SK-N-SH (cell line): ENCODE data around the gene PEAK1. TPM values are rescaled to one million over a fixed set of nuclear protein-coding genes. Genes with fewer than 3 reads are reported as not detected.
"Not testable (repeated sequence)": the region's sequence is repeated elsewhere in the genome, so short reads cannot be mapped to it uniquely, and the experiment has no call there.

ENCODE experiments used
- CTCF ChIA-PET: fragments of 300-600, 350-600 bp; formaldehyde crosslinking; extraction: SDS; loops from one replicate; lab custom pipeline; 2021; lab: Yijun Ruan, JAX
- POLR2A ChIA-PET: fragments of 350-600 bp; sonication (Branson Sonifier 250); formaldehyde crosslinking; extraction: SDS; loops from one replicate; lab custom pipeline; 2020; ENCODE audit warnings: antibody characterized with exemption, inconsistent platforms; lab: Yijun Ruan, JAX
- DNase-seq: peaks from one replicate; pipeline ENCODE4 v3.0.0; 2012
- H2AFZ ChIP-seq: fragments of 200-600 bp; sonication (generic); 2 replicates; pipeline ENCODE4 v1.8.1; 2016; ENCODE audit warnings: antibody characterized with exemption, mild to moderate bottlenecking, low read depth
- H3F3A ChIP-seq: fragments of 200-600 bp; sonication (generic); replicated peaks from 2 replicates; pipeline ENCODE3; 2016; ENCODE audit warnings: antibody characterized with exemption, mild to moderate bottlenecking; ENCODE audit not compliant: insufficient read depth
- H3K27ac ChIP-seq, 2 experiments: fragments of 200-500 bp in 1 of 2; fragments of 200-600 bp in 1 of 2; sonication (Bioruptor generic) in 1 of 2; sonication (generic), shearing (Covaris generic) in 1 of 2; 2 replicates each; pipeline versions ENCODE4 v1.5.1 to v1.6.1; 2014 to 2016; ENCODE audit warnings: low read depth in 2 of 2, inconsistent platforms in 1 of 2, low read length in 1 of 2, mild to moderate bottlenecking in 1 of 2, mixed read lengths in 1 of 2
- H3K27me3 ChIP-seq: fragments of 200-600 bp; sonication (generic), shearing (Covaris generic); 2 replicates; pipeline ENCODE4 v1.6.1; 2016; ENCODE audit warnings: mixed run types; ENCODE audit not compliant: insufficient read depth
- H3K36me3 ChIP-seq, 2 experiments: fragments of 200-500 bp in 1 of 2; fragments of 200-600 bp in 1 of 2; sonication (Bioruptor generic) in 1 of 2; sonication (generic) in 1 of 2; replicated peaks in 1 of 2; 2 replicates each; pipeline versions ENCODE3 to v1.5.1; 2014 to 2016; ENCODE audit warnings: low read length in 1 of 2, mild to moderate bottlenecking in 1 of 2; ENCODE audit not compliant: insufficient read depth in 2 of 2, control insufficient read depth in 1 of 2
- H3K4me1 ChIP-seq, 2 experiments: fragments of 200-500 bp in 1 of 2; fragments of 200-600 bp in 1 of 2; sonication (Bioruptor generic) in 1 of 2; sonication (generic), shearing (Covaris generic) in 1 of 2; 2 replicates each; pipeline versions ENCODE4 v1.5.1 to v1.6.1; 2014 to 2016; ENCODE audit warnings: low read depth in 1 of 2, low read length in 1 of 2, mixed run types in 1 of 2; ENCODE audit not compliant: insufficient read depth in 2 of 2, control insufficient read depth in 1 of 2
- H3K4me2 ChIP-seq: fragments of 200-600 bp; sonication (generic), shearing (Covaris generic); 2 replicates; pipeline ENCODE4 v1.6.1; 2017; ENCODE audit warnings: mixed run types
- H3K4me3 ChIP-seq, 2 experiments: fragments of 200-500 bp in 1 of 2; fragments of 200-600 bp in 1 of 2; sonication (Bioruptor generic) in 1 of 2; sonication (generic), shearing (Covaris generic) in 1 of 2; 2 replicates each; pipeline versions ENCODE4 v1.5.1 to v1.8.1; 2014 to 2016; ENCODE audit warnings: low read depth in 2 of 2, inconsistent platforms in 1 of 2, low read length in 1 of 2, mild to moderate bottlenecking in 1 of 2, mixed read lengths in 1 of 2, moderate library complexity in 1 of 2
- H3K79me2 ChIP-seq: fragments of 200-600 bp; sonication (generic); 2 replicates; pipeline ENCODE4 v1.8.1; 2017; ENCODE audit warnings: mild to moderate bottlenecking; ENCODE audit not compliant: insufficient read depth
- H3K9ac ChIP-seq: fragments of 200-600 bp; sonication (generic); 2 replicates; pipeline ENCODE4 v1.6.1; 2017; ENCODE audit warnings: mixed run types
- H3K9me2 ChIP-seq: fragments of 200-600 bp; sonication (generic); 2 replicates; pipeline ENCODE4 v1.6.1; 2017; ENCODE audit warnings: mixed run types
- H3K9me3 ChIP-seq: fragments of 200-600 bp; sonication (generic); 2 replicates; pipeline ENCODE4 v1.6.1; 2017; ENCODE audit warnings: mixed run types, mild to moderate bottlenecking, moderate library complexity
- H4K20me1 ChIP-seq: fragments of 200-600 bp; sonication (generic); 2 replicates; pipeline ENCODE4 v1.6.1; 2017; ENCODE audit warnings: mild to moderate bottlenecking, mixed run types; ENCODE audit not compliant: insufficient read depth
- ELF1 ChIP-seq: IDR thresholded peaks from 2 replicates; pipeline ENCODE4 v1.4.0; 2012
- FOXJ3 ChIP-seq: sonication (generic); formaldehyde crosslinking; IDR thresholded peaks from 2 replicates; pipeline ENCODE4 v1.5.1; 2020; ENCODE audit warnings: mild to moderate bottlenecking, missing genetic modification reagents
- GABPA ChIP-seq: IDR thresholded peaks from 2 replicates; pipeline ENCODE4 v1.4.0; 2012; ENCODE audit warnings: low read depth, mild to moderate bottlenecking
- GATA2 ChIP-seq: sonication (generic); formaldehyde crosslinking; IDR thresholded peaks from 2 replicates; pipeline ENCODE4 v1.5.0; 2020; ENCODE audit warnings: mild to moderate bottlenecking, missing genetic modification reagents
- JUND ChIP-seq: IDR thresholded peaks from 2 replicates; pipeline ENCODE4 v1.4.0; 2012
- MEF2A ChIP-seq: IDR thresholded peaks from 2 replicates; pipeline ENCODE4 v1.4.0; 2012; ENCODE audit warnings: low read depth, borderline replicate concordance
- NFIC ChIP-seq: IDR thresholded peaks from 2 replicates; pipeline ENCODE4 v1.4.0; 2012; ENCODE audit warnings: borderline replicate concordance
- POLR2AphosphoS5 ChIP-seq: IDR thresholded peaks from 2 replicates; pipeline ENCODE4 v1.6.1; 2012; ENCODE audit warnings: low read depth, low read length
- RAD21 ChIP-seq: IDR thresholded peaks from 2 replicates; pipeline ENCODE4 v1.6.1; 2012; ENCODE audit warnings: mild to moderate bottlenecking, low read length
- RCOR1 ChIP-seq: fragments of 150-350 bp; IDR thresholded peaks from 2 replicates; pipeline ENCODE4 v1.6.1; 2017; ENCODE audit warnings: antibody characterized with exemption, low read length
- SIN3A ChIP-seq: IDR thresholded peaks from 2 replicates; pipeline ENCODE4 v1.6.1; 2012; ENCODE audit warnings: low read depth, mild to moderate bottlenecking, low read length, moderate library complexity, borderline replicate concordance
- SMC3 ChIP-seq: IDR thresholded peaks from 2 replicates; pipeline ENCODE4 v1.6.1; 2012; ENCODE audit warnings: low read depth, low read length, improper control_type of control experiment
- TAF1 ChIP-seq: IDR thresholded peaks from 2 replicates; pipeline ENCODE4 v1.6.1; 2012; ENCODE audit warnings: low read depth, mild to moderate bottlenecking, low read length, moderate library complexity, borderline replicate concordance
- TCF12 ChIP-seq: IDR thresholded peaks from 2 replicates; pipeline ENCODE4 v1.4.0; 2012
- TEAD4 ChIP-seq: IDR thresholded peaks from 2 replicates; pipeline ENCODE4 v1.4.0; 2012; ENCODE audit warnings: mild to moderate bottlenecking, borderline replicate concordance; ENCODE audit not compliant: insufficient read depth
- YY1 ChIP-seq: IDR thresholded peaks from 2 replicates; pipeline ENCODE4 v1.4.0; 2012; ENCODE audit warnings: low read depth, mild to moderate bottlenecking
- ZBTB33 ChIP-seq: IDR thresholded peaks from 2 replicates; pipeline ENCODE4 v1.4.0; 2012; ENCODE audit warnings: low read depth, borderline replicate concordance
- WGBS: methylation state at CpG from one replicate; pipeline ENCODE4 v1.1.6; 2017; ENCODE audit warnings: low lambda C conversion rate; 5-methylcytosine and 5-hydroxymethylcytosine counted together
- polyA plus RNA-seq, 3 experiments: library from polyadenylated mRNA; depleted of rRNA; stranded (reverse); fragments of >200 nt; gene quantifications; 2 replicates each; pipeline ENCODE4 v1.2.3, GENCODE V29; 2012
- TF ChIP-seq, protein P1 (sequence below): fragments of 150-350 bp; IDR thresholded peaks from 2 replicates; pipeline ENCODE4 v1.6.1; 2016; ENCODE audit warnings: mild to moderate bottlenecking, low read depth, low read length
- TF ChIP-seq, protein P2 (sequence below): IDR thresholded peaks from 2 replicates; pipeline ENCODE4; 2012
- TF ChIP-seq, protein P3 (sequence below): IDR thresholded peaks from 2 replicates; pipeline ENCODE4 v1.4.0; 2012; ENCODE audit warnings: low read depth, borderline replicate concordance

PEAK1 gene
- polyA plus RNA-seq, 1 of the 3 experiments (the other 2 are of a cell fraction): 9.0 TPM

DNA sequence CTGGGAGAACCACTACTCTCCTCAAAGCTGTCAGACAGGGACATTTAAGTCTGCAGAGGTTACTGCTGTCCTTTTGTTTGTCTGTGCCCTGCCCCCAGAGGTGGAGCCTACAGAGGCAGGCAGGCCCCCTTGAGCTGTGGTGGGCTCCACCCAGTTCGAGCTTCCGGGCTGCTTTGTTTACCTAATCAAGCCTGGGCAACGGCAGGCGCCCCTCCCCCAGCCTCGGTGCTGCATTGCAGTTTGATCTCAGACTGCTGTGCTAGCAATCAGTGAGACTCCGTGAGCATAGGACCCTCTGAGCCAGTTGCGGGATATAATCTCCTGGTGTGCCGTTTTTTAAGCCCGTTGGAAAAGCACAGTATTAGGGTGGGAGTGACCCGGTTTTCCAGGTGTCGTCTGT is 263.9 kb downstream of the PEAK1 start:
- POLR2A ChIA-PET, H3K4me1 ChIP-seq, H3K4me3 ChIP-seq, H3K79me2 ChIP-seq, H2AFZ ChIP-seq, H3K4me2 ChIP-seq, H3K9me2 ChIP-seq, CTCF ChIA-PET, H3K27ac ChIP-seq, H3K9ac ChIP-seq, H4K20me1 ChIP-seq, H3F3A ChIP-seq, H3K27me3 ChIP-seq, H3K9me3 ChIP-seq, DNase-seq: not testable (repeated sequence)
- H3K36me3 ChIP-seq: peaks cover 19% of the 10 kb centered on the region in 2 experiments
- 100% methylated on average over 5 of the region's 11 CpGs for WGBS

GRCh38 chr15:77148191-77148590 is 271.7 kb downstream of the PEAK1 start:
- peaks cover 0 to 8% of the 10 kb centered on the region in 2 experiments for H3K36me3 ChIP-seq
- H2AFZ ChIP-seq: no peak overlapping the region
- no peak overlapping the region for H3K4me2 ChIP-seq
- WGBS: 96% methylated on average over 2 of the region's 2 CpGs
- no peaks in the 10 kb centered on the region for H3K27me3 ChIP-seq
- H3K4me1 ChIP-seq: peaks cover 3 to 30% of the 10 kb centered on the region in 2 experiments
- H3F3A ChIP-seq: peaks cover 35% of the 10 kb centered on the region
- no peaks in the 10 kb centered on the region for H3K9me3 ChIP-seq
- H3K9me2 ChIP-seq: no peaks in the 10 kb centered on the region
- no peaks in the 10 kb centered on the region for H4K20me1 ChIP-seq
- H3K27ac ChIP-seq: peak overlapping the region in 1 of 2 experiments; percentile 22; a peak in 1 of 4 replicates
- no peaks in the 10 kb centered on the region for H3K79me2 ChIP-seq
- ChIA-PET CTCF (interaction anchor here (0.6 to 2.7 kb wide), 4 partner anchors 16 to 184 kb away, joined by 3 to 7 read pairs (median 4); no protein-coding TSS in a partner anchor), POLR2A (no interaction called here)
- TF ChIP-seq TCF12 (no peak), POLR2AphosphoS5 (no peak), SIN3A (no peak), GATA2 (CRISPR knock-in tag) (no peak), RAD21 (no peak), SMC3 (no peak), MEF2A (no peak), RCOR1 (no peak), ELF1 (no peak), JUND (no peak), NFIC (no peak), FOXJ3 (no peak), ZBTB33 (no peak), TAF1 (no peak), TEAD4 (no peak), YY1 (no peak), GABPA (no peak)
- TF ChIP-seq, protein P1, sequence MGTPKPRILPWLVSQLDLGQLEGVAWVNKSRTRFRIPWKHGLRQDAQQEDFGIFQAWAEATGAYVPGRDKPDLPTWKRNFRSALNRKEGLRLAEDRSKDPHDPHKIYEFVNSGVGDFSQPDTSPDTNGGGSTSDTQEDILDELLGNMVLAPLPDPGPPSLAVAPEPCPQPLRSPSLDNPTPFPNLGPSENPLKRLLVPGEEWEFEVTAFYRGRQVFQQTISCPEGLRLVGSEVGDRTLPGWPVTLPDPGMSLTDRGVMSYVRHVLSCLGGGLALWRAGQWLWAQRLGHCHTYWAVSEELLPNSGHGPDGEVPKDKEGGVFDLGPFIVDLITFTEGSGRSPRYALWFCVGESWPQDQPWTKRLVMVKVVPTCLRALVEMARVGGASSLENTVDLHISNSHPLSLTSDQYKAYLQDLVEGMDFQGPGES: no peak
- TF ChIP-seq, protein P2, sequence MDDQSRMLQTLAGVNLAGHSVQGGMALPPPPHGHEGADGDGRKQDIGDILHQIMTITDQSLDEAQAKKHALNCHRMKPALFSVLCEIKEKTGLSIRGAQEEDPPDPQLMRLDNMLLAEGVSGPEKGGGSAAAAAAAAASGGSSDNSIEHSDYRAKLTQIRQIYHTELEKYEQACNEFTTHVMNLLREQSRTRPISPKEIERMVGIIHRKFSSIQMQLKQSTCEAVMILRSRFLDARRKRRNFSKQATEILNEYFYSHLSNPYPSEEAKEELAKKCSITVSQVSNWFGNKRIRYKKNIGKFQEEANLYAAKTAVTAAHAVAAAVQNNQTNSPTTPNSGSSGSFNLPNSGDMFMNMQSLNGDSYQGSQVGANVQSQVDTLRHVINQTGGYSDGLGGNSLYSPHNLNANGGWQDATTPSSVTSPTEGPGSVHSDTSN: no peak
- TF ChIP-seq, protein P3, sequence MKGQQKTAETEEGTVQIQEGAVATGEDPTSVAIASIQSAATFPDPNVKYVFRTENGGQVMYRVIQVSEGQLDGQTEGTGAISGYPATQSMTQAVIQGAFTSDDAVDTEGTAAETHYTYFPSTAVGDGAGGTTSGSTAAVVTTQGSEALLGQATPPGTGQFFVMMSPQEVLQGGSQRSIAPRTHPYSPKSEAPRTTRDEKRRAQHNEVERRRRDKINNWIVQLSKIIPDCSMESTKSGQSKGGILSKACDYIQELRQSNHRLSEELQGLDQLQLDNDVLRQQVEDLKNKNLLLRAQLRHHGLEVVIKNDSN: no peak
- H3K9ac ChIP-seq: no peak overlapping the region
- no peak overlapping the region for H3K4me3 ChIP-seq
- DNase-seq: no peak
